DOHH2 (cell line): ENCODE results near the gene IFITM2.
A peak's percentile ranks its signal among the peaks of the same experiment; 100 is the strongest.
"Not testable (repeated sequence)": the region's sequence is repeated elsewhere in the genome, so short reads cannot be mapped to it uniquely, and the experiment has no call there.

ENCODE experiments used
- H3F3A ChIP-seq: fragments of 200-600 bp; sonication (generic), shearing (Covaris generic); 2 replicates; pipeline ENCODE4 v1.6.0; 2016; ENCODE audit warnings: antibody characterized with exemption, mild to moderate bottlenecking; ENCODE audit not compliant: control insufficient read depth, insufficient read depth
- H3K27ac ChIP-seq: fragments of 200-600 bp; sonication (generic); 2 replicates; pipeline ENCODE4 v1.5.1; 2014; ENCODE audit warnings: low read depth, mild to moderate bottlenecking, low read length, moderate library complexity
- H3K27me3 ChIP-seq: fragments of 200-600 bp; sonication (generic); 2 replicates; pipeline ENCODE4 v1.6.1; 2014; ENCODE audit warnings: mild to moderate bottlenecking, low read length, mixed read lengths; ENCODE audit not compliant: control insufficient read depth
- H3K36me3 ChIP-seq: fragments of 200-600 bp; sonication (generic); 2 replicates; pipeline ENCODE4 v1.6.1; 2014; ENCODE audit warnings: mild to moderate bottlenecking, low read length, moderate library complexity, mixed read lengths; ENCODE audit not compliant: control insufficient read depth
- H3K4me1 ChIP-seq: fragments of 200-600 bp; sonication (generic); 2 replicates; pipeline ENCODE4 v1.6.1; 2014; ENCODE audit warnings: mild to moderate bottlenecking, low read length, mixed read lengths; ENCODE audit not compliant: control insufficient read depth
- H3K4me2 ChIP-seq: fragments of 200-600 bp; sonication (generic); 2 replicates; pipeline ENCODE4 v1.6.0; 2014; ENCODE audit warnings: mild to moderate bottlenecking, low read length, moderate library complexity
- H3K4me3 ChIP-seq: fragments of 200-600 bp; sonication (generic); 2 replicates; pipeline ENCODE4 v1.5.1; 2014; ENCODE audit warnings: mild to moderate bottlenecking, low read length, mixed read lengths
- H3K79me2 ChIP-seq: fragments of 200-600 bp; sonication (generic); 2 replicates; pipeline ENCODE4 v1.6.1; 2014; ENCODE audit warnings: mild to moderate bottlenecking, low read length, mixed read lengths; ENCODE audit not compliant: control insufficient read depth
- H3K9me2 ChIP-seq: fragments of 200-600 bp; sonication (generic); replicated peaks from 2 replicates; pipeline ENCODE4 v1.6.1; 2014; ENCODE audit warnings: mild to moderate bottlenecking, low read length, mixed read lengths; ENCODE audit not compliant: control insufficient read depth
- H3K9me3 ChIP-seq: fragments of 200-600 bp; sonication (generic); 2 replicates; pipeline ENCODE4 v1.6.1; 2014; ENCODE audit warnings: antibody characterized with exemption, low read length, mixed read lengths; ENCODE audit not compliant: control insufficient read depth, insufficient read depth
- H4K20me1 ChIP-seq: fragments of 200-600 bp; sonication (generic); 2 replicates; pipeline ENCODE4 v1.6.0; 2014; ENCODE audit warnings: low read depth, mild to moderate bottlenecking, antibody characterized with exemption, low read length, moderate library complexity; ENCODE audit not compliant: control insufficient read depth, insufficient read depth
- CTCF ChIP-seq: fragments of 200-600 bp; sonication (generic); IDR thresholded peaks from one replicate; pipeline ENCODE4 v1.5.1; 2014; ENCODE audit warnings: antibody characterized with exemption, mild to moderate bottlenecking, low read depth, low read length; ENCODE audit not compliant: poor library complexity, severe bottlenecking
- EZH2phosphoT487 ChIP-seq: fragments of 200-600 bp; sonication (generic); IDR thresholded peaks from 2 replicates; pipeline ENCODE4 v1.6.1; 2017; ENCODE audit warnings: borderline replicate concordance, mild to moderate bottlenecking, antibody characterized with exemption, low read length, moderate library complexity, mixed read lengths

IFITM2 gene

GRCh38 chr11:312092-312816 is 4.6 kb downstream of the IFITM2 start:
- Histone ChIP-seq H3K27ac (no peak overlapping the region), H3K27me3 (peaks cover 8% of the 10 kb centered on the region), H4K20me1 (no peaks in the 10 kb centered on the region), H3K4me2 (peak overlapping the region; percentile 74), H3F3A (peaks cover 10% of the 10 kb centered on the region), H3K79me2 (peaks cover 5% of the 10 kb centered on the region), H3K9me3 (no peaks in the 10 kb centered on the region), H3K9me2 (no peaks in the 10 kb centered on the region), H3K36me3 (no peaks in the 10 kb centered on the region), H3K4me3 (no peak overlapping the region), H3K4me1 (peaks cover 41% of the 10 kb centered on the region)
- TF ChIP-seq EZH2phosphoT487, result no peak
- TF ChIP-seq CTCF, result no peak

- Histone ChIP-seq H3K27me3 (peaks cover 8% of the 10 kb centered on the region), H4K20me1 (no peaks in the 10 kb centered on the region), H3K4me3 (peak overlapping the region; percentile 71), H3K9me3 (no peaks in the 10 kb centered on the region), H3K4me2 (peak overlapping the region; percentile 74), H3K9me2 (no peaks in the 10 kb centered on the region), H3K27ac (peak overlapping the region; percentile 69), H3F3A (peaks cover 15% of the 10 kb centered on the region), H3K36me3 (no peaks in the 10 kb centered on the region), H3K79me2 (peaks cover 5% of the 10 kb centered on the region), H3K4me1 (peaks cover 35% of the 10 kb centered on the region)
- TF ChIP-seq EZH2phosphoT487, result no peak
- TF ChIP-seq CTCF, result no peak
These were observed 5.7 kb downstream of the IFITM2 start for GRCh38 chr11:313304-313786.

- Histone ChIP-seq H3K79me2 (peaks cover 5% of the 10 kb centered on the region), H3K27me3 (peaks cover 8% of the 10 kb centered on the region), H3K4me3 (peak within 1 kb of the TSS; percentile 71)
These were observed 6.4 kb downstream of the IFITM2 start, which contains the start of gene IFITM1 for GRCh38 chr11:313787-314553. Gene IFITM1 (plus strand): TSS chr11:314040. CDS start chr11:314171, 131 bp downstream.

GRCh38 chr11:314554-314875 is 6.9 kb downstream of the IFITM2 start:
- Histone ChIP-seq H3K4me1 (peaks cover 34% of the 10 kb centered on the region), H3F3A (peaks cover 15% of the 10 kb centered on the region), H3K4me3 (peak overlapping the region; percentile 71), H3K4me2 (peak overlapping the region; percentile 74), H3K27ac (peak overlapping the region; percentile 69)
- not testable (repeated sequence) for H3K27me3 ChIP-seq, H3K9me2 ChIP-seq, H3K36me3 ChIP-seq, H3K79me2 ChIP-seq, H3K9me3 ChIP-seq, H4K20me1 ChIP-seq

More at GRCh38 chr11:313787-314553, 6.4 kb downstream of the IFITM2 start, which contains the start of gene IFITM1:
- Histone ChIP-seq H3F3A (peaks cover 15% of the 10 kb centered on the region), H3K36me3 (no peaks in the 10 kb centered on the region), H3K4me2 (peak within 1 kb of the TSS; percentile 74), H3K27ac (peak within 1 kb of the TSS; percentile 69), H4K20me1 (no peaks in the 10 kb centered on the region), H3K9me3 (no peaks in the 10 kb centered on the region), H3K4me1 (peaks cover 34% of the 10 kb centered on the region), H3K9me2 (no peaks in the 10 kb centered on the region)
- TF ChIP-seq CTCF (peak; percentile 15), EZH2phosphoT487 (no peak)
